ENCODE measurements around the gene BDKRB2. TPM values are rescaled to one million over a fixed set of nuclear protein-coding genes. Genes with fewer than 3 reads are reported as not detected.

Gene BDKRB2
- total and polyA plus RNA-seq, 2 of the 8 experiments (the other 6 are each of a cell fraction or from before 2014, with no cell fraction given), result 0.13 to 0.21 TPM

GRCh38 chr14:96227428-96227827 is 22.8 kb downstream of the BDKRB2 start (continued):
- TF ChIP-seq GTF2F1 (IDR thresholded peaks at IDR 0.05; ENCODE audit: borderline replicate concordance, low read depth, low read length) (no peak), MAFK (IDR thresholded peaks at IDR 0.05; ENCODE audit: low read depth, low read length) (no peak), JUN (IDR thresholded peaks at IDR 0.05; ENCODE audit: low read depth, low read length) (no peak), TAF7 (optimal IDR thresholded peaks at IDR 0.05; ENCODE audit: borderline replicate concordance, low read depth, low read length) (no peak), TAF1 (IDR thresholded peaks at IDR 0.05; ENCODE audit: low read depth, low read length) (no peak), RNF2 (IDR thresholded peaks at IDR 0.05; ENCODE audit: borderline replicate concordance, low read depth, low read length, missing control alignments, poor library complexity, severe bottlenecking) (no peak)

Measured in H1 (cell line).